Neural progenitor cell (in vitro differentiated cells): ENCODE measurements around the gene NUP62.

Source experiments
- CTCF ChIP-seq: fragments of 200-600 bp; sonication (generic); IDR thresholded peaks from 2 replicates; pipeline ENCODE4 v1.5.1; 2017; ENCODE audit warnings: antibody characterized with exemption, mild to moderate bottlenecking
- EZH2 ChIP-seq: fragments of 200-600 bp; sonication (generic); IDR thresholded peaks from 2 replicates; pipeline ENCODE4 v1.6.1; 2017; ENCODE audit warnings: antibody characterized with exemption, mild to moderate bottlenecking, moderate library complexity
- EZH2phosphoT487 ChIP-seq: fragments of 200-600 bp; sonication (generic); IDR thresholded peaks from 2 replicates; pipeline ENCODE4 v1.6.1; 2017; ENCODE audit warnings: antibody characterized with exemption

DNA sequence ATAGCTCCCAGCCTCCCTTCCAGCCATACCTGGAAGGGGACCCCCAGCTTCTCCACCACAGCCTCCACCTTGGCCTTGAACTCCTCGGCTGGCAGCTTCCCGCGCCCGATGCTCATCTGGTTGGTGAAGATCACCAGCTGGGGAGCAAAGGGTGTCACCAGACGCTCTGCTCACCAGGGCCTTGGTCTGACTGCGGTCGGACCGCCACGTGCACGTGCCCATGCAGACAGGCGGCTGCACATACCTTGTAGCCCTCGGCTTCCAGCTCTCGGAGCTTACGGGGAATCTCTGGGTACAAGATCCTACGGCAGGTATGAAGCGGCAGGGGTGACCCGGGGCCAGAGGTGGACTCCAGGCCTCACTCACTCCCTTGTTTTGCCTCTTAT is 65.4 kb downstream of the NUP62 start:
- TF ChIP-seq EZH2 (no peak), CTCF (no peak), EZH2phosphoT487 (no peak)
